H1 (cell line): Measurements from ENCODE around the gene EXOC1. TPM values are rescaled to one million over a fixed set of nuclear protein-coding genes. Genes with fewer than 3 reads are reported as not detected.

ENCODE experiments used
- CTCF ChIA-PET: fragments of 300-600 bp; sonication (Branson Sonifier 250); formaldehyde crosslinking; loops from one replicate; lab custom pipeline; 2021; ENCODE audit not compliant: partially characterized antibody; lab: Charles Lee
- POLR2A ChIA-PET: fragments of 300-600 bp; sonication (Branson Sonifier 250); formaldehyde crosslinking; loops from one replicate; lab custom pipeline; 2021; ENCODE audit warnings: inconsistent platforms; ENCODE audit not compliant: partially characterized antibody; lab: Charles Lee
- DNase-seq, 2 experiments: peaks; one replicate each; pipeline versions ENCODE4 v3.0.0 to v3.0.0-alpha.2; 2010 to 2022; ENCODE audit warnings: low spot score in 2 of 2, low read depth in 1 of 2, mixed read lengths in 1 of 2
- FAIRE-seq: peaks from 2 replicates; lab custom pipeline; 2011; peaks lifted over from hg19 to GRCh38; lab: Jason Lieb, UNC
- H2AFZ ChIP-seq: 2 replicates; pipeline ENCODE4 v1.8.1; 2012; ENCODE audit warnings: low read length, inconsistent platforms
- H2AK5ac ChIP-seq: 2 replicates; pipeline ENCODE4 v1.6.1; 2013; ENCODE audit warnings: low read depth, low read length
- H2BK120ac ChIP-seq: replicated peaks from 2 replicates; pipeline ENCODE3; 2013; ENCODE audit warnings: low read depth, low read length, inconsistent platforms
- H2BK12ac ChIP-seq: 2 replicates; pipeline ENCODE4 v1.6.1; 2013; ENCODE audit warnings: low read depth, low read length
- H2BK15ac ChIP-seq: 2 replicates; pipeline ENCODE4 v1.6.1; 2013; ENCODE audit warnings: low read length
- H2BK20ac ChIP-seq: 2 replicates; pipeline ENCODE4 v1.6.1; 2013; ENCODE audit warnings: low read length
- H2BK5ac ChIP-seq: 2 replicates; pipeline ENCODE4 v1.6.1; 2013; ENCODE audit warnings: low read depth, low read length
- H3K14ac ChIP-seq: 2 replicates; pipeline ENCODE4 v1.6.1; 2013; ENCODE audit warnings: inconsistent platforms; ENCODE audit not compliant: insufficient read length
- H3K18ac ChIP-seq: 2 replicates; pipeline ENCODE4 v1.6.1; 2013; ENCODE audit warnings: low read length; ENCODE audit errors: extremely low read depth
- H3K23ac ChIP-seq: 2 replicates; pipeline ENCODE4 v1.6.1; 2013; ENCODE audit warnings: inconsistent platforms; ENCODE audit not compliant: insufficient read length
- H3K23me2 ChIP-seq: 2 replicates; pipeline ENCODE4 v1.6.1; 2013; ENCODE audit warnings: low read depth, low read length
- H3K27ac ChIP-seq: 2 replicates; pipeline ENCODE4 v1.6.1; 2011; ENCODE audit warnings: low read depth, low read length, inconsistent platforms
- H3K27me3 ChIP-seq, 4 experiments: replicated peaks in 1 of 4; 1 replicate in 1 of 4; 2 replicates in 3 of 4; pipeline versions ENCODE4 v1.6.1 to v1.8.1; 2011 to 2013; ENCODE audit warnings: low read length in 3 of 4, mild to moderate bottlenecking in 3 of 4, inconsistent platforms in 2 of 4, mixed read lengths in 2 of 4, moderate library complexity in 1 of 4; ENCODE audit not compliant: control insufficient read depth in 3 of 4, insufficient read depth in 3 of 4; ENCODE audit errors: extremely low read depth in 1 of 4
- H3K36me3 ChIP-seq, 4 experiments: 2 replicates each; pipeline versions ENCODE4 v1.6.1 to v1.8.1; 2011 to 2013; ENCODE audit warnings: mild to moderate bottlenecking in 4 of 4, low read length in 3 of 4, moderate library complexity in 2 of 4, control low read depth in 1 of 4, inconsistent platforms in 1 of 4; ENCODE audit not compliant: insufficient read depth in 4 of 4, control insufficient read depth in 2 of 4
- H3K4ac ChIP-seq: replicated peaks from 2 replicates; pipeline ENCODE3; 2013; ENCODE audit warnings: low read length, low read depth, mixed read lengths, inconsistent platforms; ENCODE audit not compliant: insufficient read length
- H3K4me1 ChIP-seq, 4 experiments: replicated peaks in 1 of 4; 1 replicate in 1 of 4; 2 replicates in 3 of 4; pipeline versions ENCODE4 v1.6.1 to v1.8.1; 2011 to 2013; ENCODE audit warnings: low read length in 3 of 4, inconsistent platforms in 2 of 4, mixed read lengths in 1 of 4; ENCODE audit not compliant: insufficient read depth in 4 of 4, control insufficient read depth in 3 of 4
- H3K4me2 ChIP-seq, 2 experiments: 2 replicates each; pipeline versions ENCODE4 v1.6.1 to v1.8.1; 2011 to 2013; ENCODE audit warnings: low read depth in 2 of 2, low read length in 2 of 2, control low read depth in 1 of 2, inconsistent platforms in 1 of 2, mild to moderate bottlenecking in 1 of 2; ENCODE audit not compliant: insufficient read depth in 1 of 2
- H3K4me3 ChIP-seq, 4 experiments: fragments of 200-600, 300-600 bp in 1 of 4; sonication (generic), shearing (Covaris generic), sonication (Bioruptor Twin) in 1 of 4; 2 replicates each; pipeline versions ENCODE4 v1.5.1 to v1.8.1; 2011 to 2016; ENCODE audit warnings: low read length in 4 of 4, low read depth in 3 of 4, control low read depth in 2 of 4, inconsistent platforms in 2 of 4, mild to moderate bottlenecking in 2 of 4, mixed read lengths in 1 of 4, moderate library complexity in 1 of 4; ENCODE audit not compliant: insufficient read depth in 2 of 4; ENCODE audit errors: extremely low read depth in 1 of 4
- H3K56ac ChIP-seq: replicated peaks from 2 replicates; pipeline ENCODE3; 2013; ENCODE audit warnings: low read depth, mild to moderate bottlenecking, mixed read lengths, low read length, inconsistent platforms; ENCODE audit not compliant: insufficient read length
- H3K79me1 ChIP-seq: 2 replicates; pipeline ENCODE4 v1.6.1; 2013; ENCODE audit warnings: low read depth, low read length, control low read depth
- H3K79me2 ChIP-seq, 2 experiments: 2 replicates each; pipeline versions ENCODE4 v1.6.1 to v1.8.1; 2012 to 2013; ENCODE audit warnings: low read length in 2 of 2, mild to moderate bottlenecking in 2 of 2, inconsistent platforms in 1 of 2; ENCODE audit not compliant: insufficient read depth in 2 of 2, control insufficient read depth in 1 of 2
- H3K9ac ChIP-seq, 4 experiments: replicated peaks in 1 of 4; 1 replicate in 1 of 4; 2 replicates in 3 of 4; pipeline versions ENCODE4 v1.6.1 to v1.8.1; 2011 to 2013; ENCODE audit warnings: low read depth in 3 of 4, low read length in 3 of 4, control low read depth in 2 of 4, mild to moderate bottlenecking in 2 of 4, moderate library complexity in 2 of 4, inconsistent platforms in 1 of 4; ENCODE audit errors: extremely low read depth in 1 of 4
- H3K9me3 ChIP-seq, 2 experiments: 2 replicates each; pipeline versions ENCODE4 v1.6.1 to v1.8.1; 2012 to 2013; ENCODE audit warnings: mild to moderate bottlenecking in 2 of 2, moderate library complexity in 2 of 2, control low read depth in 1 of 2, inconsistent platforms in 1 of 2, low read depth in 1 of 2, low read length in 1 of 2, mixed read lengths in 1 of 2; ENCODE audit not compliant: insufficient read depth in 2 of 2
- H4K20me1 ChIP-seq, 2 experiments: replicated peaks in 1 of 2; 2 replicates each; pipeline versions ENCODE3 to v1.8.1; 2011 to 2013; ENCODE audit warnings: inconsistent platforms in 2 of 2, low read length in 2 of 2, mild to moderate bottlenecking in 1 of 2; ENCODE audit not compliant: insufficient read depth in 2 of 2, control insufficient read depth in 1 of 2
- H4K5ac ChIP-seq: 2 replicates; pipeline ENCODE4 v1.6.1; 2013; ENCODE audit warnings: low read length, low read depth, mixed read lengths, inconsistent platforms; ENCODE audit not compliant: insufficient read length
- H4K8ac ChIP-seq: 2 replicates; pipeline ENCODE4 v1.8.0; 2013; ENCODE audit warnings: mild to moderate bottlenecking, moderate library complexity, low read length, inconsistent platforms; ENCODE audit not compliant: insufficient read depth; ENCODE audit errors: extremely low read depth
- H4K91ac ChIP-seq: replicated peaks from 2 replicates; pipeline ENCODE3; 2013; ENCODE audit warnings: low read length, mixed read lengths, inconsistent platforms; ENCODE audit not compliant: insufficient read length
- ASH2L ChIP-seq: fragments of 200-600, 300-600 bp; sonication (generic); IDR thresholded peaks from one replicate; pipeline ENCODE4 v1.7.1; 2017; ENCODE audit warnings: low read length
- BCL11A ChIP-seq, 2 experiments: IDR thresholded peaks; one replicate each; pipeline ENCODE4 v1.6.1; 2011; ENCODE audit warnings: low read depth in 2 of 2, low read length in 2 of 2, mild to moderate bottlenecking in 2 of 2
- CHD2 ChIP-seq: IDR thresholded peaks from 2 replicates; pipeline ENCODE4 v1.6.1; 2012; ENCODE audit warnings: low read length, improper control_type of control experiment
- KDM4A ChIP-seq: IDR thresholded peaks from one replicate; pipeline ENCODE4 v1.7.1; 2012; ENCODE audit warnings: low read depth, mild to moderate bottlenecking, moderate library complexity, low read length, inconsistent platforms; ENCODE audit not compliant: severe bottlenecking
- MAFK ChIP-seq: IDR thresholded peaks from 2 replicates; pipeline ENCODE4 v1.6.1; 2012; ENCODE audit warnings: low read depth, mild to moderate bottlenecking, improper control_type of control experiment, low read length
- NRF1 ChIP-seq: IDR thresholded peaks from 2 replicates; pipeline ENCODE4 v1.6.1; 2011; ENCODE audit warnings: mild to moderate bottlenecking, low read depth, low read length, improper control_type of control experiment
- POU5F1 ChIP-seq: IDR thresholded peaks from 2 replicates; pipeline ENCODE4 v1.6.1; 2011; ENCODE audit warnings: low read depth, mild to moderate bottlenecking, low read length, moderate library complexity
- RNF2 ChIP-seq: fragments of 200-900, 300-1000 bp; sonication (generic); IDR thresholded peaks from 2 replicates; pipeline ENCODE4 v1.7.1; 2016; ENCODE audit warnings: borderline replicate concordance, low read depth, mild to moderate bottlenecking, antibody characterized with exemption, low read length; ENCODE audit not compliant: poor library complexity, severe bottlenecking; ENCODE audit errors: missing control alignments
- SP1 ChIP-seq: IDR thresholded peaks from 2 replicates; pipeline ENCODE4 v1.6.1; 2011; ENCODE audit warnings: low read depth, low read length
- SP2 ChIP-seq: IDR thresholded peaks from 2 replicates; pipeline ENCODE4 v1.6.1; 2012; ENCODE audit warnings: mild to moderate bottlenecking, low read length, inconsistent platforms
- TCF12 ChIP-seq: IDR thresholded peaks from 2 replicates; pipeline ENCODE4 v1.6.1; 2011; ENCODE audit warnings: low read depth, mild to moderate bottlenecking, low read length
- WGBS, 2 experiments: shearing (Covaris generic) in 1 of 2; methylation state at CpG; one replicate each; pipeline versions ENCODE4 v1.1.6 to v1.1.7; 2013 to 2015; ENCODE audit warnings: low lambda C conversion rate in 2 of 2, mixed read lengths in 2 of 2, inconsistent platforms in 1 of 2, low coverage in 1 of 2, missing lambda C conversion rate in 1 of 2; ENCODE audit not compliant: insufficient replicate concordance in 2 of 2, insufficient coverage in 1 of 2, insufficient read length in 1 of 2; ENCODE audit errors: extremely low coverage in 1 of 2, missing lambda C conversion rate in 1 of 2; 5-methylcytosine and 5-hydroxymethylcytosine counted together
- polyA plus RNA-seq, 7 experiments: library from polyadenylated mRNA; depleted of rRNA in 3 of 7; stranded (reverse) in 5 of 7; unstranded in 2 of 7; fragments of >200 nt in 5 of 7; fragments of 200-250 nt in 2 of 7; gene quantifications; 1 replicate in 5 of 7; 2 replicates in 1 of 7; 4 replicates in 1 of 7; pipeline versions ENCODE4 v1.2.1 to v1.2.3, GENCODE V29; 2011 to 2013; ENCODE audit warnings: missing spikeins in 2 of 7, mixed read lengths in 2 of 7
- total RNA-seq: library from RNA; stranded (reverse); fragmentation: NEBNext Ultra II Directional; extraction: Animal tissue kit (Norgen Biotek cat#: 25700); gene quantifications from 2 replicates; pipeline ENCODE4 v1.2.1, GENCODE V29; 2021
- TF ChIP-seq, protein P1 (sequence below), 3 experiments: IDR thresholded peaks; 1 replicate in 2 of 3; 2 replicates in 1 of 3; pipeline versions ENCODE4 v1.5.1 to v1.6.1; 2011; ENCODE audit warnings: low read length in 3 of 3, mild to moderate bottlenecking in 3 of 3, inconsistent platforms in 2 of 3, low read depth in 1 of 3, moderate library complexity in 1 of 3; ENCODE audit not compliant: insufficient read depth in 1 of 3; ENCODE audit errors: control extremely low read depth in 1 of 3

EXOC1 gene
- total and polyA plus RNA-seq, 2 of the 8 experiments (the other 6 are each of a cell fraction or from before 2014, with no cell fraction given) = 5.9 to 19.6 TPM

- H4K8ac ChIP-seq = no peak overlapping the region
- no peaks in the 10 kb centered on the region for H4K20me1 ChIP-seq
- no peak overlapping the region for H2BK20ac ChIP-seq
- DNase-seq (no peak), FAIRE-seq (no peak)
- H3K4me2 ChIP-seq = no peak overlapping the region
- no peak overlapping the region for H3K23ac ChIP-seq
- no peak overlapping the region for H4K5ac ChIP-seq
- H3K4me3 ChIP-seq = no peak overlapping the region
- H3K56ac ChIP-seq = no peak overlapping the region
- ChIA-PET POLR2A (interaction anchor here (1.4 kb wide), 1 partner anchor 9 kb away, joined by 4 read pairs; the partner anchor contains the start of gene CEP135), CTCF (interaction anchor here (1.1 kb wide), 1 partner anchor 9 kb away, joined by 5 read pairs; no protein-coding TSS in a partner anchor)
- H2AK5ac ChIP-seq = no peak overlapping the region
- H3K27ac ChIP-seq = no peak overlapping the region
- H3K9me3 ChIP-seq = no peaks in the 10 kb centered on the region; a peak in 1 of 4 replicates
- no peaks in the 10 kb centered on the region for H3K23me2 ChIP-seq
- H4K91ac ChIP-seq = no peak overlapping the region
- no peak overlapping the region for H2BK120ac ChIP-seq
- no peak overlapping the region for H2BK15ac ChIP-seq
- H3K14ac ChIP-seq = no peak overlapping the region
- H3K4me1 ChIP-seq = peaks cover 0 to 9% (median 0%) of the 10 kb centered on the region in 4 experiments; a peak in 2 of 7 replicates
- WGBS, 2 experiments = 96% methylated on average over 2 of the region's 2 CpGs; no CpG with 5 or more reads in 1 of the 2 experiments
- no peak overlapping the region for H2BK5ac ChIP-seq
- H3K4ac ChIP-seq = no peak overlapping the region
- no peak overlapping the region for H3K9ac ChIP-seq
- H3K36me3 ChIP-seq = no peaks in the 10 kb centered on the region; a peak in 2 of 8 replicates
- H2BK12ac ChIP-seq = no peak overlapping the region
- H3K18ac ChIP-seq = no peak overlapping the region
- no peaks in the 10 kb centered on the region for H3K79me1 ChIP-seq
- H3K27me3 ChIP-seq = no peaks in the 10 kb centered on the region
- no peaks in the 10 kb centered on the region for H3K79me2 ChIP-seq
- H2AFZ ChIP-seq = no peak overlapping the region
- TF ChIP-seq SP2 (no peak), POU5F1 (no peak), MAFK (no peak), SP1 (no peak), RNF2 (no peak), BCL11A (IDR thresholded peaks at IDR 0.05; ENCODE audit: low read depth in 2 of 2, low read length in 2 of 2) (no peak), CHD2 (no peak), NRF1 (no peak), ASH2L (no peak), KDM4A (no peak), TCF12 (no peak)
- TF ChIP-seq, protein P1, sequence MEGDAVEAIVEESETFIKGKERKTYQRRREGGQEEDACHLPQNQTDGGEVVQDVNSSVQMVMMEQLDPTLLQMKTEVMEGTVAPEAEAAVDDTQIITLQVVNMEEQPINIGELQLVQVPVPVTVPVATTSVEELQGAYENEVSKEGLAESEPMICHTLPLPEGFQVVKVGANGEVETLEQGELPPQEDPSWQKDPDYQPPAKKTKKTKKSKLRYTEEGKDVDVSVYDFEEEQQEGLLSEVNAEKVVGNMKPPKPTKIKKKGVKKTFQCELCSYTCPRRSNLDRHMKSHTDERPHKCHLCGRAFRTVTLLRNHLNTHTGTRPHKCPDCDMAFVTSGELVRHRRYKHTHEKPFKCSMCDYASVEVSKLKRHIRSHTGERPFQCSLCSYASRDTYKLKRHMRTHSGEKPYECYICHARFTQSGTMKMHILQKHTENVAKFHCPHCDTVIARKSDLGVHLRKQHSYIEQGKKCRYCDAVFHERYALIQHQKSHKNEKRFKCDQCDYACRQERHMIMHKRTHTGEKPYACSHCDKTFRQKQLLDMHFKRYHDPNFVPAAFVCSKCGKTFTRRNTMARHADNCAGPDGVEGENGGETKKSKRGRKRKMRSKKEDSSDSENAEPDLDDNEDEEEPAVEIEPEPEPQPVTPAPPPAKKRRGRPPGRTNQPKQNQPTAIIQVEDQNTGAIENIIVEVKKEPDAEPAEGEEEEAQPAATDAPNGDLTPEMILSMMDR (IDR thresholded peaks at IDR 0.05; ENCODE audit: control extremely low read depth in 1 of 3, insufficient read depth in 1 of 3, low read depth in 1 of 3, low read length in 3 of 3) = no peak
Measured at GRCh38 chr4:55939421-55939820, 86.0 kb downstream of the EXOC1 start.
